NCI-H524 (cell line): ENCODE results near the gene TECPR2.

Experiments used
- DNase-seq, 2 experiments: peaks; one replicate each; lab custom pipeline; 2025; lab: John Stamatoyannopoulos, UW

The TECPR2 gene

GRCh38 chr14:102471921-102472790 lies 109.4 kb downstream of the TECPR2 start:
- DNase-seq = no peak

- no peak for DNase-seq
These were observed 110.0 kb downstream of the TECPR2 start for GRCh38 chr14:102472791-102473150.

- DNase-seq = no peak
These were observed 110.8 kb downstream of the TECPR2 start for GRCh38 chr14:102473559-102473958.

GRCh38 chr14:102474934-102475333 lies 112.2 kb downstream of the TECPR2 start:
- DNase-seq = peak; percentile 81 to 82

- no peak for DNase-seq
These were observed 116.4 kb downstream of the TECPR2 start for GRCh38 chr14:102479107-102479506.

GRCh38 chr14:102479777-102480176 lies 117.0 kb downstream of the TECPR2 start:
- peak; percentile 98 to 99 for DNase-seq

GRCh38 chr14:102481371-102481770 lies 118.6 kb downstream of the TECPR2 start:
- no peak for DNase-seq

GRCh38 chr14:102481791-102482238 lies 119.1 kb downstream of the TECPR2 start:
- DNase-seq = no peak

GRCh38 chr14:102484316-102484715 lies 121.6 kb downstream of the TECPR2 start:
- no peak for DNase-seq

GRCh38 chr14:102485693-102486512 lies 123.2 kb downstream of the TECPR2 start:
- DNase-seq = no peak

- no peak for DNase-seq
These were observed 123.9 kb downstream of the TECPR2 start for GRCh38 chr14:102486513-102487203.

- no peak for DNase-seq
These were observed 124.5 kb downstream of the TECPR2 start for GRCh38 chr14:102487204-102487577.

GRCh38 chr14:102490456-102490855 lies 127.7 kb downstream of the TECPR2 start:
- DNase-seq = no peak

- DNase-seq = no peak
These were observed 128.6 kb downstream of the TECPR2 start for GRCh38 chr14:102491366-102491765.

GRCh38 chr14:102491786-102492530 lies 129.2 kb downstream of the TECPR2 start:
- no peak for DNase-seq

- DNase-seq = no peak
These were observed 129.8 kb downstream of the TECPR2 start for GRCh38 chr14:102492531-102492910.

GRCh38 chr14:102493096-102493495 lies 130.4 kb downstream of the TECPR2 start:
- no peak for DNase-seq

GRCh38 chr14:102493585-102493984 lies 130.8 kb downstream of the TECPR2 start:
- no peak for DNase-seq

GRCh38 chr14:102495491-102496330 lies 133.0 kb downstream of the TECPR2 start:
- DNase-seq = no peak

GRCh38 chr14:102496331-102496691 lies 133.6 kb downstream of the TECPR2 start:
- no peak for DNase-seq
